Mesothelial cell of epicardium (in vitro differentiated cells): ENCODE data around the gene LMTK2. TPM values are rescaled to one million over a fixed set of nuclear protein-coding genes. Genes with fewer than 3 reads are reported as not detected.

Source experiments
- DNase-seq, 2 experiments: peaks; one replicate each; pipeline ENCODE4 v3.0.0; 2021; ENCODE audit warnings: low spot score in 2 of 2; ENCODE audit not compliant: unreplicated experiment in 2 of 2
- H3K27ac Mint-ChIP-seq: 2 replicates; pipeline ENCODE4 v1.8.0; 2021; ENCODE audit warnings: mixed read lengths
- H3K27me3 Mint-ChIP-seq: 2 replicates; pipeline ENCODE4 v1.8.0; 2021; ENCODE audit warnings: low read depth, mixed read lengths
- H3K36me3 Mint-ChIP-seq: 2 replicates; pipeline ENCODE4 v1.8.0; 2021; ENCODE audit warnings: mixed read lengths
- H3K4me1 Mint-ChIP-seq: 2 replicates; pipeline ENCODE4 v1.8.0; 2021; ENCODE audit warnings: mixed read lengths
- H3K4me3 Mint-ChIP-seq: 2 replicates; pipeline ENCODE4 v1.8.0; 2021; ENCODE audit warnings: mild to moderate bottlenecking, moderate library complexity, mixed read lengths
- H3K9me3 Mint-ChIP-seq: 2 replicates; pipeline ENCODE4 v1.8.0; 2021; ENCODE audit warnings: mixed read lengths
- total RNA-seq: library from RNA; stranded (reverse); gene quantifications from 3 replicates; pipeline ENCODE4 v1.2.1, GENCODE V29; 2021
- TF ChIP-seq, protein P1 (sequence below): fragments of 200-600 bp; sonication (generic); IDR thresholded peaks from one replicate; pipeline ENCODE4 v1.5.0; 2021; ENCODE audit warnings: antibody characterized with exemption; ENCODE audit not compliant: unreplicated experiment

The LMTK2 gene
- total RNA-seq, 1 donor from 2014 or later: 23.1 TPM

DNA sequence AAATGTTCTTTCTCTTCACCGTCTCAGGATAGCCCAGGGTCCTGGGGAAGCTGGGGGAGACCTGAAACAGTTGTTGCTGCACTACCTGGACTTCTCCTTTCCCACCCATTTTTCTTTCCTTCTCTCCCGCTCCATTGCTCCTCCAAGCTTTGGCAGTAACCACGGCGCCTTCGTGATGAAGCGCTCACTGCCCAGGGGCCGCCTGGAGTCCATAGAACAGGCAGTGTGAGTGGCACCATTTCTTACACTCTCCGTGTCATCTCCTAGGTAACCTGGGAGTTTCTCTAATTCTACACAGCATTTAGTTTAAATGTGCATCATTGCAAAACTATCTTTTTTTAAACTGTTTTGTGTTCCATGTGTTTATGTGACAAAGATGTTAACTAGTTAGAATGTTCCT lies 64.3 kb downstream of the LMTK2 start:
- Mint-ChIP-seq H3K4me3 (no peak overlapping the region), H3K4me1 (peaks cover 9% of the 10 kb centered on the region), H3K9me3 (no peaks in the 10 kb centered on the region), H3K27ac (no peak overlapping the region), H3K36me3 (peaks cover 6% of the 10 kb centered on the region), H3K27me3 (no peaks in the 10 kb centered on the region)
- TF ChIP-seq, protein P1, sequence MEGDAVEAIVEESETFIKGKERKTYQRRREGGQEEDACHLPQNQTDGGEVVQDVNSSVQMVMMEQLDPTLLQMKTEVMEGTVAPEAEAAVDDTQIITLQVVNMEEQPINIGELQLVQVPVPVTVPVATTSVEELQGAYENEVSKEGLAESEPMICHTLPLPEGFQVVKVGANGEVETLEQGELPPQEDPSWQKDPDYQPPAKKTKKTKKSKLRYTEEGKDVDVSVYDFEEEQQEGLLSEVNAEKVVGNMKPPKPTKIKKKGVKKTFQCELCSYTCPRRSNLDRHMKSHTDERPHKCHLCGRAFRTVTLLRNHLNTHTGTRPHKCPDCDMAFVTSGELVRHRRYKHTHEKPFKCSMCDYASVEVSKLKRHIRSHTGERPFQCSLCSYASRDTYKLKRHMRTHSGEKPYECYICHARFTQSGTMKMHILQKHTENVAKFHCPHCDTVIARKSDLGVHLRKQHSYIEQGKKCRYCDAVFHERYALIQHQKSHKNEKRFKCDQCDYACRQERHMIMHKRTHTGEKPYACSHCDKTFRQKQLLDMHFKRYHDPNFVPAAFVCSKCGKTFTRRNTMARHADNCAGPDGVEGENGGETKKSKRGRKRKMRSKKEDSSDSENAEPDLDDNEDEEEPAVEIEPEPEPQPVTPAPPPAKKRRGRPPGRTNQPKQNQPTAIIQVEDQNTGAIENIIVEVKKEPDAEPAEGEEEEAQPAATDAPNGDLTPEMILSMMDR: no peak
- no peak for DNase-seq

DNA sequence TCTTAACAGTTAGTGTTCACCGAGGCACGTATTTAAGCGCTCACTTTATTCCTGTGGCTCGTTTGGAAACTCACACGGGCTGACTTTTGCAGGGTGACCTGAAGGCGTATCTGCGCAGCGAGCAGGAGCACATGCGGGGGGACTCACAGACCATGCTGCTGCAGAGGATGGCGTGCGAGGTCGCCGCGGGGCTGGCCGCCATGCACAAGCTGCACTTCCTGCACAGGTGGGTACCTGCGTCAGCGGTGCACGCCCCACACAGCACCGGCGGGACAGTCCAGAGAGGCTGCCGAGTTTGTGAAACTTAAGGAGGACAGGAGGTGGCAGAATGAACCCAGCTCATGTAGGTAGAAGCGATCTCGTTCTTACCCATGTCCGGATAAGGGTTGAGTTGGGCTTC lies 64.8 kb downstream of the LMTK2 start:
- H3K4me3 Mint-ChIP-seq: no peak overlapping the region
- no peaks in the 10 kb centered on the region for H3K9me3 Mint-ChIP-seq
- peaks cover 6% of the 10 kb centered on the region for H3K36me3 Mint-ChIP-seq
- H3K27me3 Mint-ChIP-seq: no peaks in the 10 kb centered on the region
- peaks cover 9% of the 10 kb centered on the region for H3K4me1 Mint-ChIP-seq
- no peak for DNase-seq
- H3K27ac Mint-ChIP-seq: no peak overlapping the region
- TF ChIP-seq, protein P1: no peak

DNA sequence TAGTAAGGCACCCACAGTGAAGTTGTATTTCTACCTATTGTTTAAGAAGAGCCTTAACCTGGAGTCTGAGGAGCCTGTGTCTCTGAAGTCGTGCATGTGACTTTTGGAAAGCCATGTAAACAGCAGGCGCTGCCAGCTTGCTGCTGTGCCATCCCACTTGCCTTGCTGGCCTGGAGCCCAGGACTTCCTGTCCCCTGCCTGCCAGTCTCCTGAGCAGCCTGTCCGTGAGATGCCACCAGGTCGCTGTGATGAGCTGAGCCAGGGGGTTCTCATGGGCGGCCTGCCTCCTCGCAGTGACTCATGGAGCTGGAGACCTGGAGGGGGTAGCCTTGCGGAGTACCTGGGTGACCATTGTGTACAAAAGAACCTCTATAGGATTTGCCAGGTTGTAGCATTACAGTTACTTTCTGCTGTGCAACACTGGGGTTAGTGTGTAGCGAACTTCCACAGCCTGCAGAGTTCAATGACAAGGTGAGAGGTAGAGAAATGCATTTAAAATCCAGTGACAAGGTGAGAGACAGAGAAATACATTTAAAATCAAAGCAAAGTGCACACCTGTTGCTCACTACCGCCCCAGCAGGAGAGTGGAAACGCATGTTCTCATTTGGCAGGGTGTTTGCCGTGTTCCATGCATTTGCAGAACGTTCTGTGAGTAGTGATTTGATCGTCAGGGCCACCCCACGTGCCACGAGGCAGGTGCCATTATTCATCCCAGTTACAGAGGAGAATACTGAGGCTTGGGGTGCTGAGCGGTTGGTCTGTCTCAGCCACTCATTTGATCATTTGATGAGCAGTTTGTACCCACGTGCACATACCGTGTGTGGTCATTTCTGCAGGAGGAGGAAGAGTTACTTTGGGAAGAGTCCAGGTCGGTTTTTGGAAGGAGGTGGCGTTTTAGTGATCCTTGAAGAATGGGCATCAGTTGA lies 67.9 kb downstream of the LMTK2 start:
- Mint-ChIP-seq H3K4me3 (no peak overlapping the region), H3K4me1 (peaks cover 9% of the 10 kb centered on the region), H3K9me3 (no peaks in the 10 kb centered on the region), H3K36me3 (peaks cover 6% of the 10 kb centered on the region), H3K27me3 (no peaks in the 10 kb centered on the region), H3K27ac (no peak overlapping the region)
- no peak for DNase-seq
- TF ChIP-seq, protein P1: no peak

DNA sequence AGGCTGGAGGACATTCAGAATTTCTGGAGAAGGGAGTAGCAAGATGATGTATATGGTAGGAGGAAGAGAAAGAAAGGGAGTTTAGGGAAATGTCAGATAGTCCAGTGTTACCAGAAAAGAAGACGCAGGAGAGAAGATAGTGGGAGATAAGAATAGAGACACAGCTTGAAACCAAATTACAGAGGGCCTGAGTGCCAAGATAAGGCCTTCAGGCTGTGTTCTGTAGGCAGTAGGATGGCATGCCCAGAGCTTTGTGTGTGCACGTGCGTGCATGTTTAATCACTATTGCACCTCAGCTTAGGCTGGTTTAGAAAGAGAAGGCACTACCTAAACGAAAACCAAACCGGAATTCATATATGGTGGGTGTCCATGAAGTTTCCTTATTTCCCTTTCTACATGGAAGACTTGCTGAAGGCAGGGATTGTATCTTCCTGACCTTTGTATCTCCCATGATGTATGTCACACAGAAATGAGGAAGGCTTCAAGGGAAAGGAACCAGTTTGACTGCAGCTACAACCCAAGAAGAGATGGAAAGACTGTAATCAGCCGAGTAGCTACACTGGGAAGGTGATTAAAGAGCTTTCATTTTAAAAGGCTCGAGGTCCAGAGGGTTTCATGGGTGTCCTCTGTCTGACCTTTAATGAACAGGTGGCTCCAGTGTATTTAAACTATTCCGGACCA lies 68.7 kb downstream of the LMTK2 start:
- TF ChIP-seq, protein P1: no peak

DNA sequence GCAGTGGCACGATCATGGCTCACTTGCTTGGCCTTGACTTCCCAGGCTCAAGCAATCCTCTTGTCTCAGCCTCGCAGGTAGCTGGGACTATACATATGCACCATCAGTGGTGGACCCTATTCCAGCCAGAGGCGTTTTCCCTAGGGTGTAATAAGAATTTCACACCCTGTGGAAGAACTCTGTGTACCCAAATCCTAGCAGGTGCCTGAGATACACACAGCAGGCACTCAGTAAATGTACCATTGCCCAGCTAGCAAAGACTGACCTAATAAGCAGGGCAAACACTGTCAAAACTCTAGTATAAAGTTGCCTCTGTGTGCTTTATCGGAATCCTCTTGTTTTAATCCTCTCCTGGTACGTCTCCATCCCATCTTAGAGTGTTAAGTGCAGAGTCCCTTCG lies 70.9 kb downstream of the LMTK2 start:
- TF ChIP-seq, protein P1: no peak
- H3K9me3 Mint-ChIP-seq: no peaks in the 10 kb centered on the region
- peaks cover 9% of the 10 kb centered on the region for H3K4me1 Mint-ChIP-seq
- DNase-seq: no peak
- H3K27me3 Mint-ChIP-seq: no peaks in the 10 kb centered on the region
- H3K4me3 Mint-ChIP-seq: no peak overlapping the region
- no peak overlapping the region for H3K27ac Mint-ChIP-seq
- peaks cover 17% of the 10 kb centered on the region for H3K36me3 Mint-ChIP-seq

More for the DNA sequence above, 68.7 kb downstream of the LMTK2 start:
- Mint-ChIP-seq H3K36me3 (peaks cover 6% of the 10 kb centered on the region), H3K4me3 (no peak overlapping the region), H3K4me1 (peaks cover 9% of the 10 kb centered on the region), H3K9me3 (no peaks in the 10 kb centered on the region), H3K27me3 (no peaks in the 10 kb centered on the region), H3K27ac (peak overlapping the region; percentile 1)
- no peak for DNase-seq
